Measurements from ENCODE around the gene NPEPPS.

DNA sequence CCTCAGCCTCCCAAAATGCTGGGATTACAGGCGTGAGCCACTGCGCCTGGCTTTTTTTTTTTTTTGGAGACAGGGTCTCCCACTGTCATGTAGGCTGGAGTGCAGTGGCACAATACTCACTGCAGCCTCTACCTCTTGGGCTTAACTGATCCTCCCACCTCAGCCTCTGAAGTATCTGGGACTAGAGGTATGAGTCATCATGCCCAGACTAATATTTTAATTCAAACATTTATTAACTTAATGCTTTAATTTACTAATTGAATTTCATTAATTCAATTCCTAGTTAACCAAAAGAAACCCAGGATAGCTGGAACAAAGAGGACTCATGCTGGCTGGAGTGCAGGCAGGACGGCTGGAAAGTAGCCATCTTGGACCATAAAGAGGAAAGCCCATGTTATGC, 104.8 kb downstream of the NPEPPS start:
- TF ChIP-seq EZH2phosphoT487 (IDR thresholded peaks at IDR 0.05; ENCODE audit: insufficient read depth, low read depth) (no peak), EZH2 (IDR thresholded peaks at IDR 0.05; ENCODE audit: insufficient read depth, poor library complexity, severe bottlenecking) (no peak)

Measured in GM23248 (cell line).